AG04449 (cell line): ENCODE measurements around the gene POU2F3.

Experiments
- CTCF ChIA-PET: fragments of 350-600 bp; formaldehyde crosslinking; extraction: SDS; loops from one replicate; lab custom pipeline; 2021; ENCODE audit warnings: antibody characterized with exemption; lab: Yijun Ruan, JAX
- POLR2A ChIA-PET: fragments of 400-600, 350-600 bp; formaldehyde crosslinking; extraction: SDS; loops from one replicate; lab custom pipeline; 2020; ENCODE audit warnings: antibody characterized with exemption, inconsistent platforms; lab: Yijun Ruan, JAX
- DNase-seq: peaks from one replicate; pipeline ENCODE4 v3.0.0-alpha.2; 2010; ENCODE audit warnings: low read depth, low spot score
- H3K4me3 ChIP-seq: 2 replicates; pipeline ENCODE4 v1.5.1; 2011; ENCODE audit warnings: low read depth, mild to moderate bottlenecking, control low read depth, low read length
- CTCF ChIP-seq: IDR thresholded peaks from one replicate; pipeline ENCODE4 v1.5.1; 2011; ENCODE audit warnings: mild to moderate bottlenecking, moderate library complexity, low read length, control low read depth, inconsistent platforms; ENCODE audit not compliant: insufficient read depth; ENCODE audit errors: missing control alignments

Gene POU2F3

DNA sequence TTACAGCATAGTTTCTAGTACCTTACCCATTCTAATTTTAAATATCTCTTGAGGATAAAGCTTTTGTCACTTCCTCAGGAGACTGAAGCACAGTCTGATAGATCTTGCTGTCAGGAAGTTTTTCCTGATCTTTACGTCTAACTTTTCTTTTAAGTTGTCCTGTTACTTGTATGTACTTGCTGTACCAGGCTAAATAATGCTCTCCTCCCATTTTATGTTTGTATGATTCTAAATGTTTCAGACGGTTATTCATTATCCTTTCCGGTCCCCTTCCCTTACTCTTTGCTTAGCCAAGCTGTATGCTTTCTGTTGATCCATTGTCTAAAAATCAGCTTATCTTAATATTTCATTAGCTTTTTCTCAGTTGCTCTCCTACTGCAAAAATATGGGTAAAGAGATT is 102.3 kb downstream of the POU2F3 start:
- no peak for TF ChIP-seq CTCF
- ChIA-PET POLR2A (no interaction called here), CTCF (interaction anchor here (0.5 to 1.1 kb wide), 3 partner anchors 87 to 1826 kb away, joined by 3 read pairs; no protein-coding TSS in a partner anchor)

DNA sequence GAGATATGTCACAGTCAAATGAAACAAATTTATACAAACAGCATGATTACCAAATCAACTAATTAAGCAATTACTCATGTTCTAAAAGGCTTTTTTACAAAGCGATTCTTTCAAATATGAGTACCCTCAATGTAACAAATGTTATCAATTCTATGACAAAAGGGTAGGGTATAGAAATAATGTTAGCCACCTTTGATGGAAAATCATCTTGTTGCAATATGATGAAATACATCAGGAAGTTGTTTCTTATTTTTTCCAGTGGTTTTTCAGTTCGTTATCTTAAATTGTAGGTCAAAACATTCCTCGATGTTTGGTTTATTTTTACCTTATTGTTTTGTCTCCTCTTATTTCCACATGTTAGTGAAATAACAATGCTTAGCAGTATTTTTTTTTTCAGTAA is 102.7 kb downstream of the POU2F3 start:
- no peak for DNase-seq
- TF ChIP-seq CTCF: no peak
- H3K4me3 ChIP-seq: no peak overlapping the region
- ChIA-PET CTCF (interaction anchor here (0.5 to 1.1 kb wide), 2 partner anchors 168 to 1825 kb away, joined by 3 read pairs; no protein-coding TSS in a partner anchor), POLR2A (no interaction called here)

More for the DNA sequence above, 102.3 kb downstream of the POU2F3 start:
- DNase-seq: no peak
- H3K4me3 ChIP-seq: no peak overlapping the region

DNA sequence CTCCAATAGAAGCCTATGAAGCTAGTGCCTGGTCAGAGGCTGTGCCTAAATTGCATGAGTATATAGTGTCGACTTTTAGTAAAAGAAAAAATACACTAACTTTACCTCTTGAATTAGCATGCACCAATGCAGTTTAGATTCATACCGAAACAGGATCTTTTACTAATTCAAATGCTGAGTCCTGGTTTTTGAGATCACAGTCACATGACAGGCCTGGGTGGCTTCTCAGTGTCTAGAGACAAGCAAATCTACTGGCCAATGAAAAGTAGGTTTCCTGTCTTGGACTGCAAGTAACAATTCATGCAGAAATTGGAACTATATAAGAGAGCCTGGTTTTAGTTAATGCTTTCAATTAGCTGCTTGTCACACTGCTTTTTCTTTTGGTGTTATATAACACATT is 103.5 kb downstream of the POU2F3 start:
- POLR2A ChIA-PET: no interaction called here
- CTCF ChIA-PET: no interaction called here
- no peak for DNase-seq
- TF ChIP-seq CTCF: no peak
- no peak overlapping the region for H3K4me3 ChIP-seq

- DNase-seq: no peak
- ChIA-PET CTCF (no interaction called here), POLR2A (no interaction called here)
- no peak for TF ChIP-seq CTCF
- H3K4me3 ChIP-seq: no peak overlapping the region
Observed at GRCh38 chr11:120344302-120345004, 104.5 kb downstream of the POU2F3 start.

GRCh38 chr11:120346233-120346632 is 106.3 kb downstream of the POU2F3 start:
- ChIA-PET CTCF (interaction anchor here (0.9 to 3.2 kb wide), 3 partner anchors 11 to 112 kb away, joined by 3 to 15 read pairs (median 3); partner anchors contain the start of gene ARHGEF12), POLR2A (no interaction called here)
- TF ChIP-seq CTCF: no peak
- H3K4me3 ChIP-seq: no peak overlapping the region
- no peak for DNase-seq

- CTCF ChIA-PET: interaction anchor here (0.6 kb wide), 1 partner anchor 117 kb away, joined by 3 read pairs; no protein-coding TSS in a partner anchor
- no peak for DNase-seq
- no peak overlapping the region for H3K4me3 ChIP-seq
- POLR2A ChIA-PET: no interaction called here
- TF ChIP-seq CTCF: no peak
Observed at GRCh38 chr11:120350637-120351036, 110.7 kb downstream of the POU2F3 start.
